Subcutaneous abdominal adipose tissue (tissue), 5 donors: ENCODE results near the gene ANO4.

Experiments
- H3K27ac ChIP-seq: one replicate; pipeline ENCODE4 v1.7.0; 2013; ENCODE audit warnings: low read depth, mild to moderate bottlenecking, inconsistent platforms, low read length, moderate library complexity
- H3K27me3 ChIP-seq, 5 donors: one replicate each; pipeline ENCODE4 v1.7.0; 2013; ENCODE audit warnings: low read length in 5 of 5, inconsistent platforms in 1 of 5; ENCODE audit not compliant: control insufficient read depth in 5 of 5, insufficient read depth in 4 of 5
- H3K36me3 ChIP-seq, 5 donors: one replicate each; pipeline ENCODE4 v1.7.0; 2013; ENCODE audit warnings: low read length in 5 of 5; ENCODE audit not compliant: control insufficient read depth in 5 of 5, insufficient read depth in 5 of 5
- H3K4me1 ChIP-seq, 5 donors: one replicate each; pipeline ENCODE4 v1.7.0; 2013; ENCODE audit warnings: low read length in 5 of 5, mild to moderate bottlenecking in 3 of 5, moderate library complexity in 1 of 5; ENCODE audit not compliant: control insufficient read depth in 5 of 5, insufficient read depth in 5 of 5
- H3K4me3 ChIP-seq, 5 donors: one replicate each; pipeline ENCODE4 v1.7.0; 2013; ENCODE audit warnings: low read length in 5 of 5, low read depth in 1 of 5
- H3K9ac ChIP-seq, 5 donors: one replicate each; pipeline ENCODE4 v1.7.0; 2013; ENCODE audit warnings: low read length in 5 of 5, mild to moderate bottlenecking in 4 of 5, moderate library complexity in 3 of 5
- H3K9me3 ChIP-seq, 5 donors: one replicate each; pipeline ENCODE4 v1.7.0; 2013; ENCODE audit warnings: low read length in 5 of 5; ENCODE audit not compliant: control insufficient read depth in 5 of 5
- donor health status: healthy.
- donor health status: healthy.
- donor health status: healthy.
- donor health status: healthy.
- donor health status: healthy.

ANO4 gene

GRCh38 chr12:100899301-100899700 is 104.7 kb downstream of the ANO4 start:
- no peaks in the 10 kb centered on the region for H3K9me3 ChIP-seq
- no peak overlapping the region for H3K9ac ChIP-seq
- H3K27ac ChIP-seq = no peak overlapping the region
- H3K27me3 ChIP-seq = no peaks in the 10 kb centered on the region
- no peaks in the 10 kb centered on the region for H3K4me1 ChIP-seq
- no peaks in the 10 kb centered on the region for H3K36me3 ChIP-seq
- H3K4me3 ChIP-seq = no peak overlapping the region

DNA sequence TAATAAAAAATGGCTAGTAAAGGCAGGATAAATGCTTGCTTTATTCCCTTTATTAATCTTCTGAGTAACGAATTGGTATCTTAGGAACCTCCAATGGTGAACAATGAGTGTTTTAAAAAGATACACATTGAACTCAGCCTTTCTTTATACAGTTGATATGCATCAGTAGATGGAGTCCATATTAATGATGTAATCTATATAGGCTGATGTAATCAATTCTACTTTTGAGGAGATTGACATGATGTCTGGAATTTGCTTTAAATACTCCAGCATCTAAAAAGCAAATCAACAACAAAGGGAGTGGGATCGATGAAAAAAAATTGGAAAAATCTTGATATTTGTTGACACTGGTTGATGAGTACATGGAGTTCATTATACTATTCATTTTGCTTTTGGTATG is 106.2 kb downstream of the ANO4 start:
- no peak overlapping the region for H3K9ac ChIP-seq
- H3K27ac ChIP-seq = no peak overlapping the region
- no peak overlapping the region for H3K4me3 ChIP-seq
- no peaks in the 10 kb centered on the region for H3K9me3 ChIP-seq
- H3K36me3 ChIP-seq = no peaks in the 10 kb centered on the region
- H3K4me1 ChIP-seq = no peaks in the 10 kb centered on the region
- no peaks in the 10 kb centered on the region for H3K27me3 ChIP-seq

DNA sequence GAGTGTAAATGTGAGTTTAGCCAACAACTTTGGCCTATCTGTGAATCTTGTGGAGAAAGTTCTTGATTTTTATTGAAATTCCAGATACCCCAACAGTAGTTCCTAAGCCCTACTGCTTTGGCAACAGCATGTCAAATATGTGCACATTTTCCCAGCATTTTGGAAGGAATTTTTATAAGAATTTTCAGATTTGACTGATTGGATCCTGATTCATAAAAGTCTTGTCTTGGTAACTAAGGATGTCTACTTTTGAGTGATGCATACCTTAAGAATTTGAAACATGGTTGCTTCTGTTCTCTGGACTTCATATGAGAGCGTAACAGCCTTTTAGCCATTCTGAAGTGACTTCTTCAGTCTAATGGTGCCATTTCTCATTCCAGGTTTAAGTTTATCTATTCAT is 106.7 kb downstream of the ANO4 start:
- Histone ChIP-seq H3K4me1 (no peaks in the 10 kb centered on the region), H3K27ac (no peak overlapping the region), H3K9me3 (no peaks in the 10 kb centered on the region), H3K9ac (no peak overlapping the region), H3K36me3 (no peaks in the 10 kb centered on the region), H3K27me3 (no peaks in the 10 kb centered on the region), H3K4me3 (no peak overlapping the region)

DNA sequence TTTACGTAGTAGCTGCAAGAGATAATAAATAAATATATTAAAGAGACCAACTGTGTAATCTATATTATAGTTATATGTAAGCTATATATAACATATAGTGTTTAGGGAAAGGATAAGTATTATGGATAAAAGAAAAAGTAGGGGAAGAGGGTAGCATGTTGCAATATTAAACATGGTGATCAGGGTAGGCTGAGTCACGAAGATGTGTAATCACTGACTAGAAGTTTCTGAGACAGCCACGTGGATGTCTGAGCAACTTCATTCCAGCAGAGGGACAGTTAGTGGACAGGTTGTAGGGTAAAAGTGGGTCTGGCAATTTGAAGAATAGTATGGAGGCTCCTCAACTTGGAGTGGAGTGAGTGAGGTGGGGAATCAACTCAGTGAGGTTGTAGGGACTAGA is 109.7 kb downstream of the ANO4 start:
- Histone ChIP-seq H3K36me3 (no peaks in the 10 kb centered on the region), H3K4me3 (no peak overlapping the region), H3K27me3 (no peaks in the 10 kb centered on the region), H3K4me1 (no peaks in the 10 kb centered on the region), H3K9me3 (no peaks in the 10 kb centered on the region), H3K9ac (no peak overlapping the region), H3K27ac (no peak overlapping the region)

- H3K4me3 ChIP-seq = no peak overlapping the region
- no peaks in the 10 kb centered on the region for H3K36me3 ChIP-seq
- no peak overlapping the region for H3K9ac ChIP-seq
- no peaks in the 10 kb centered on the region for H3K27me3 ChIP-seq
- no peaks in the 10 kb centered on the region for H3K4me1 ChIP-seq
- no peak overlapping the region for H3K27ac ChIP-seq
- H3K9me3 ChIP-seq = no peaks in the 10 kb centered on the region
These were observed 113.9 kb downstream of the ANO4 start for GRCh38 chr12:100908501-100908900.

DNA sequence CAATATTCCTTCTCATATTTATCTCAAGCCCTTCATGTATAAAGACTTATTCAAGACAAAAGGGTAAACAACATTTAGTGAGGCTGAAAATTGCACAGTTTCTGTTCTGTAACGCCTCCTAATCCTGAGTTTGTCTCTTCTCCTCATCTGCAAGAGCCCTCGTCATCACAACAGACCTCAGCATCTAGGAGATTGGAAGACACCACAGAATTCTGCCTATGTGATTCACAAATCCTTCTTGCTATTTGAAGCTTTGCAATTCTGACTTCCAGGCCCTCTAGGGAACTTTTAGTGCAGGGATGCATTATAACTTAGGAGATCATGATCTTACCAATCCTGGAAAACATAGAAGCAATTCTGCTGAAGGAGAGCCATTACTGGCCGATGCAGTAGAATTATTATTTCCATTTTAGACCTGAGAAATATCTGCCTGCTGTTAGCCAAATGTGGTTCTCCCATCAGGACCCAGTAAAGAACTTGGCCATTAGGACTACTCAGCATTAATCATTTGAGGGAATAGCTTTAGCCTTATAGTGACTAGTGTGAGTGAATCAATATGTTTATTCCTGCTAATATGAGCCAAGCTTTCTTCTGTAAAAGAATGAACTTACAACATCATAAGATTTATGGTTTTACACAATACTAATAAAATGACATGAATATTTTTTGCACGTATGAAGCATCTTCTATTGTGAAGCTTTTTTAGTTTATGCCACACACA is 119.5 kb downstream of the ANO4 start:
- Histone ChIP-seq H3K36me3 (no peaks in the 10 kb centered on the region), H3K9me3 (no peaks in the 10 kb centered on the region), H3K27ac (no peak overlapping the region), H3K4me3 (no peak overlapping the region), H3K27me3 (no peaks in the 10 kb centered on the region), H3K9ac (no peak overlapping the region), H3K4me1 (no peaks in the 10 kb centered on the region)

- Histone ChIP-seq H3K36me3 (no peaks in the 10 kb centered on the region), H3K9ac (no peak overlapping the region), H3K27ac (no peak overlapping the region), H3K27me3 (no peaks in the 10 kb centered on the region), H3K4me1 (no peaks in the 10 kb centered on the region), H3K9me3 (no peaks in the 10 kb centered on the region), H3K4me3 (no peak overlapping the region)
These were observed 124.5 kb downstream of the ANO4 start for GRCh38 chr12:100919116-100919515.

DNA sequence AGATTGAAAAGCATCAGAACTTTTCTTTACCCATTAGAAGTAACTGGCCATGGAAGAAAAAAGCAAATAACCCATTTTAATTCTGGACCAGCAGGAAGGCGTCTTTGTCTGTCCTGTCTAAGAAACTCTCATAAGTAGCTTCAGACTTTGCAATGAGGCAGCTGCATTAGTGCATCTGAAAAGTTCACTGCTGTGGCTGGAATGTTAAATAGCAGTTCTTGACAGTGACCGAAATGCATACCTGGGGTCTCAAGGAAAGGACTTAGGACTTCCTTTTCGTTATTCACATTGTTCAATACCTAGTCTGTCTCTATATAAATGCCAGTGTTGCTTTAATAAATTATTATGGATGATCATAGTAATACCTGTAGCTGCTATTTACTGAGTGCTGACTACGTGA is 125.9 kb downstream of the ANO4 start:
- no peaks in the 10 kb centered on the region for H3K36me3 ChIP-seq
- no peaks in the 10 kb centered on the region for H3K9me3 ChIP-seq
- no peaks in the 10 kb centered on the region for H3K4me1 ChIP-seq
- no peak overlapping the region for H3K4me3 ChIP-seq
- H3K27me3 ChIP-seq = no peaks in the 10 kb centered on the region
- H3K9ac ChIP-seq = no peak overlapping the region
- H3K27ac ChIP-seq = no peak overlapping the region

GRCh38 chr12:100926669-100927248 is 132.2 kb downstream of the ANO4 start:
- H3K36me3 ChIP-seq = no peaks in the 10 kb centered on the region
- H3K4me1 ChIP-seq = no peaks in the 10 kb centered on the region
- H3K4me3 ChIP-seq = no peak overlapping the region
- H3K9ac ChIP-seq = no peak overlapping the region
- H3K9me3 ChIP-seq = no peaks in the 10 kb centered on the region
- no peak overlapping the region for H3K27ac ChIP-seq
- H3K27me3 ChIP-seq = no peaks in the 10 kb centered on the region

GRCh38 chr12:100927826-100928225 is 133.2 kb downstream of the ANO4 start:
- H3K27ac ChIP-seq = no peak overlapping the region
- no peaks in the 10 kb centered on the region for H3K4me1 ChIP-seq
- no peak overlapping the region for H3K9ac ChIP-seq
- no peak overlapping the region for H3K4me3 ChIP-seq
- no peaks in the 10 kb centered on the region for H3K27me3 ChIP-seq
- H3K36me3 ChIP-seq = no peaks in the 10 kb centered on the region
- no peaks in the 10 kb centered on the region for H3K9me3 ChIP-seq
